HepG2 (cell line): ENCODE data around the gene ANKRD66. TPM values are rescaled to one million over a fixed set of nuclear protein-coding genes. Genes with fewer than 3 reads are reported as not detected.

ENCODE experiments used
- ATAC-seq: fragments of 200-7000 bp; cut with Tn5 transposase; 3 replicates; pipeline ENCODE4 v1.9.1; 2020; ENCODE audit warnings: mild to moderate bottlenecking, moderate library complexity
- BruUV-seq: library from RNA; stranded (reverse); fragments of 400-500 nt; replicated peaks from 2 replicates; lab custom pipeline; 2021; lab: Mats Ljungman, UMichigan
- CTCF ChIA-PET: fragments of 300-600 bp; formaldehyde crosslinking; extraction: SDS; loops from one replicate; lab custom pipeline; 2021; ENCODE audit warnings: low total read pairs, inconsistent platforms, low intra/inter-chr PET ratio; lab: Yijun Ruan, JAX
- POLR2A ChIA-PET: fragments of 350-600 bp; sonication (Branson Sonifier 250); formaldehyde crosslinking; loops from one replicate; lab custom pipeline; 2020; ENCODE audit warnings: antibody characterized with exemption, inconsistent platforms; lab: Yijun Ruan, JAX
- DNase-seq: peaks from one replicate; pipeline ENCODE4 v3.0.0-alpha.2; 2015; ENCODE audit warnings: low spot score
- FAIRE-seq: peaks from 3 replicates; lab custom pipeline; 2011; peaks lifted over from hg19 to GRCh38; lab: Jason Lieb, UNC
- H2AFZ ChIP-seq: one replicate; pipeline ENCODE4 v1.6.1; 2011; ENCODE audit warnings: low read length, inconsistent platforms
- H3K27ac ChIP-seq: fragments of 300-600 bp; 3 replicates; pipeline ENCODE4 v1.8.0; 2011; ENCODE audit warnings: mixed run types, mild to moderate bottlenecking, mixed read lengths, low read length, inconsistent platforms; ENCODE audit not compliant: insufficient read depth; ENCODE audit errors: extremely low read length
- H3K27me3 ChIP-seq, 2 experiments: fragments of 200-600 bp in 1 of 2; 2 replicates in 1 of 2; 3 replicates in 1 of 2; pipeline versions ENCODE4 v1.6.0 to v1.8.0; 2011; ENCODE audit warnings: low read length in 2 of 2, mild to moderate bottlenecking in 2 of 2, moderate library complexity in 2 of 2, inconsistent platforms in 1 of 2; ENCODE audit not compliant: insufficient read depth in 2 of 2, control insufficient read depth in 1 of 2
- H3K36me3 ChIP-seq, 2 experiments: fragments of 200-600 bp in 1 of 2; replicated peaks in 1 of 2; 2 replicates in 1 of 2; 3 replicates in 1 of 2; pipeline versions ENCODE4 v1.5.1 to v1.8.0; 2011; ENCODE audit warnings: low read length in 2 of 2, inconsistent platforms in 1 of 2; ENCODE audit not compliant: insufficient read depth in 2 of 2, control insufficient read depth in 1 of 2
- H3K4me1 ChIP-seq: 2 replicates; pipeline ENCODE4 v1.5.1; 2012; ENCODE audit warnings: low read length, inconsistent platforms; ENCODE audit not compliant: insufficient read depth
- H3K4me2 ChIP-seq: 2 replicates; pipeline ENCODE4 v1.6.0; 2011; ENCODE audit warnings: low read depth, low read length, inconsistent platforms
- H3K4me3 ChIP-seq, 3 experiments: fragments of 200-600 bp in 1 of 3; sonication (generic), shearing (Covaris generic) in 1 of 3; replicated peaks in 1 of 3; 2 replicates each; pipeline ENCODE4 v1.5.1; 2011 to 2016; ENCODE audit warnings: low read length in 3 of 3, inconsistent platforms in 2 of 3, low read depth in 2 of 3, mild to moderate bottlenecking in 2 of 3, control low read depth in 1 of 3, mixed read lengths in 1 of 3; ENCODE audit not compliant: insufficient read depth in 1 of 3
- H3K79me2 ChIP-seq: one replicate; pipeline ENCODE4 v1.6.1; 2011; ENCODE audit warnings: low read length, inconsistent platforms; ENCODE audit not compliant: insufficient read depth
- H3K9ac ChIP-seq: 2 replicates; pipeline ENCODE4 v1.6.0; 2011; ENCODE audit warnings: mild to moderate bottlenecking, low read depth, low read length, inconsistent platforms; ENCODE audit not compliant: insufficient read depth
- H3K9me3 ChIP-seq: 2 replicates; pipeline ENCODE4 v1.5.1; 2012; ENCODE audit warnings: mild to moderate bottlenecking, low read length
- H4K20me1 ChIP-seq: 2 replicates; pipeline ENCODE4 v1.6.0; 2011; ENCODE audit warnings: inconsistent platforms, mild to moderate bottlenecking, low read length, moderate library complexity; ENCODE audit not compliant: insufficient read depth
- ATF7-NPFF ChIP-seq: sonication (generic); formaldehyde crosslinking; IDR thresholded peaks from 2 replicates; pipeline ENCODE4 v1.8.1; 2023; ENCODE audit warnings: mild to moderate bottlenecking, low read depth, missing genetic modification reagents, moderate library complexity
- JUNB ChIP-seq: sonication (generic); formaldehyde crosslinking; IDR thresholded peaks from 2 replicates; pipeline ENCODE4 v1.8.0; 2022; ENCODE audit warnings: missing genetic modification reagents, mild to moderate bottlenecking, borderline replicate concordance
- MATR3 ChIP-seq: sonication (generic); formaldehyde crosslinking; IDR thresholded peaks from 2 replicates; pipeline ENCODE4 v1.4.0; 2020; ENCODE audit warnings: missing genetic modification reagents
- POGZ ChIP-seq: sonication (generic); formaldehyde crosslinking; IDR thresholded peaks from 2 replicates; pipeline ENCODE4 v1.4.0; 2020; ENCODE audit warnings: mild to moderate bottlenecking, missing genetic modification reagents
- POLR2G ChIP-seq: fragments of 200-400 bp; formaldehyde crosslinking; IDR thresholded peaks from 2 replicates; pipeline ENCODE4 v1.6.1; 2018; ENCODE audit warnings: mild to moderate bottlenecking, low read depth, low read length, moderate library complexity
- RARG ChIP-seq: sonication (generic); formaldehyde crosslinking; IDR thresholded peaks from 2 replicates; pipeline ENCODE4 v1.4.0; 2020; ENCODE audit warnings: low read depth, mild to moderate bottlenecking, missing genetic modification reagents
- RBM22 ChIP-seq: fragments of 200-400 bp; formaldehyde crosslinking; optimal IDR thresholded peaks from 2 replicates; pipeline ENCODE3; 2017; ENCODE audit warnings: mild to moderate bottlenecking, low read length, moderate library complexity
- TBP ChIP-seq: sonication (generic); formaldehyde crosslinking; IDR thresholded peaks from 2 replicates; pipeline ENCODE4 v1.5.0; 2020; ENCODE audit warnings: missing genetic modification reagents
- ZFP37 ChIP-seq: sonication (generic); formaldehyde crosslinking; IDR thresholded peaks from 2 replicates; pipeline ENCODE4 v1.4.0; 2020; ENCODE audit warnings: missing genetic modification reagents, borderline replicate concordance
- ZNF30 ChIP-seq: sonication (generic); formaldehyde crosslinking; IDR thresholded peaks from 2 replicates; pipeline ENCODE4 v1.5.0; 2020; ENCODE audit warnings: mild to moderate bottlenecking, missing genetic modification reagents
- ZNF367 ChIP-seq: sonication (generic); formaldehyde crosslinking; IDR thresholded peaks from 2 replicates; pipeline ENCODE4 v1.4.0; 2020; ENCODE audit warnings: missing genetic modification reagents, borderline replicate concordance
- ZNF878 ChIP-seq: sonication (generic); formaldehyde crosslinking; IDR thresholded peaks from 2 replicates; pipeline ENCODE4 v1.8.1; 2023; ENCODE audit warnings: mild to moderate bottlenecking, missing genetic modification reagents, moderate library complexity
- WGBS: methylation state at CpG from one replicate; pipeline ENCODE4 v1.1.6; 2017; ENCODE audit warnings: low lambda C conversion rate; 5-methylcytosine and 5-hydroxymethylcytosine counted together
- in situ Hi-C: cut with HindIII; loops from 2 replicates; pipeline ENCODE4 v1.10.0; 2017; ENCODE audit warnings: low pct_unique_long_range_greater_than_20kb; ENCODE audit not compliant: extremely low pct_ligation_motif_present
- intact Hi-C: fragments of 100-400 bp; cut with micrococcal nuclease; formaldehyde crosslinking; loops from one replicate; pipeline ENCODE4 v1.10.0; 2022; ENCODE audit not compliant: unreplicated experiment
- polyA plus RNA-seq, 8 experiments: library from polyadenylated mRNA; depleted of rRNA in 3 of 8; stranded (reverse) in 7 of 8; unstranded in 1 of 8; fragments of >200 nt; fragmentation: Illumina TruSeq in 4 of 8; extraction: Trizol in 4 of 8; gene quantifications; 2 replicates each; pipeline versions ENCODE4 v1.2.1 to v1.2.3, GENCODE V29; 2011 to 2016; ENCODE audit warnings: low read depth in 4 of 8, missing spikeins in 1 of 8, mixed read lengths in 1 of 8; ENCODE audit not compliant: insufficient read depth in 1 of 8
- total RNA-seq, 5 experiments: library from RNA; depleted of rRNA; stranded (reverse); fragments of >200 nt; fragmentation: Illumina TruSeq; extraction: Trizol; gene quantifications; 2 replicates each; pipeline ENCODE4 v1.2.3, GENCODE V29; 2016; ENCODE audit warnings: low read depth in 1 of 5
- TF ChIP-seq, protein P1 (sequence below): sonication (generic); formaldehyde crosslinking; IDR thresholded peaks from 2 replicates; pipeline ENCODE4 v1.5.1; 2020; ENCODE audit warnings: mild to moderate bottlenecking, moderate library complexity, missing genetic modification reagents

The ANKRD66 gene
- total and polyA plus RNA-seq, 2 of the 13 experiments (the other 11 are each of a cell fraction or from before 2014, with no cell fraction given), result not detected

DNA sequence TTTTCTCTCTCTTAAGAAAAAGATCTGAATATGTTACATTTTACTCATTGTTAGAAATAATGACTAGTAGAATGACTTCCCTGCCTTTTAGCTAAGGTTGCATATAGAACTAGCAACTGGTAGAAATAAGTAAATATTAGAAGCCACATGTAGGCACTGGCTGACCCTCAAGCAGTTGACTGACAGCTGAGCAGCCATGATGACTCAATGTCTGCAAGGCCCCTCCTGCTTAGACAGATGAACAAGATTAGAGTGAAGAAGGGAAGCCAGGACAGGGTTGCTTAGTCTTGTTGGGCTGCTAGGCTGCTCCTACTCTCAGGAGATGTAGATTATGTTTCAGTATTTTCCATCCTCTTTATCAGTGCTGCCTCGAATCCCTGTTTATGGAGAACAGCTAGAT, 52.9 kb downstream of the ANKRD66 start (continued):
- no peak for TF ChIP-seq RARG (CRISPR knock-in tag)
- TF ChIP-seq ZFP37 (CRISPR knock-in tag), result no peak
- TF ChIP-seq ATF7-NPFF (CRISPR knock-in tag), result no peak
- TF ChIP-seq ZNF367, result no peak
- TF ChIP-seq MATR3, result no peak
- TF ChIP-seq RBM22, result no peak

DNA sequence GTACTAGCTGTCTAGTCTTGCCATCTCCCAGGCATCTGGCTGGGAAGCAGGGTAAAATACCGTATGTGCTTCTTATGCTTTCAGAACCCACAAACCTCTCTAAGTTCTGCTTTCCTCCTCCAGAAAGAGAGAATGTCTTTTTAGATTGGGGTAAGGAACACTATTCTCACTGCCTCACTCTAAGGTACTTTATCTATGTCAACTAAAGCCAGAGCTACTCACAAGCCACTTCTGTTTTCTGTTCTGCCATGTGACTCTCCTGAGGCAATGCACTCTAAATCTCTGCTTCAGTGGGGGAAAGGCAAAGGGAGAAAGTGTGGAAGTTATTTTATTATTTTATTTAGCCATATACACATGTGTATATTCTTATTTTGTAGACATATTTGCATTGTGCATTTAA, 62.1 kb downstream of the ANKRD66 start:
- H3K36me3 ChIP-seq, result no peaks in the 10 kb centered on the region
- DNase-seq, result no peak
- TF ChIP-seq ZNF30 (CRISPR knock-in tag) (no peak), POLR2G (no peak), POGZ (no peak), JUNB (CRISPR knock-in tag) (no peak), TBP (CRISPR knock-in tag) (no peak), ZNF878 (no peak)
- TF ChIP-seq, protein P1, sequence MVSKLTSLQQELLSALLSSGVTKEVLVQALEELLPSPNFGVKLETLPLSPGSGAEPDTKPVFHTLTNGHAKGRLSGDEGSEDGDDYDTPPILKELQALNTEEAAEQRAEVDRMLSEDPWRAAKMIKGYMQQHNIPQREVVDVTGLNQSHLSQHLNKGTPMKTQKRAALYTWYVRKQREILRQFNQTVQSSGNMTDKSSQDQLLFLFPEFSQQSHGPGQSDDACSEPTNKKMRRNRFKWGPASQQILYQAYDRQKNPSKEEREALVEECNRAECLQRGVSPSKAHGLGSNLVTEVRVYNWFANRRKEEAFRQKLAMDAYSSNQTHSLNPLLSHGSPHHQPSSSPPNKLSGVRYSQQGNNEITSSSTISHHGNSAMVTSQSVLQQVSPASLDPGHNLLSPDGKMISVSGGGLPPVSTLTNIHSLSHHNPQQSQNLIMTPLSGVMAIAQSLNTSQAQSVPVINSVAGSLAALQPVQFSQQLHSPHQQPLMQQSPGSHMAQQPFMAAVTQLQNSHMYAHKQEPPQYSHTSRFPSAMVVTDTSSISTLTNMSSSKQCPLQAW (CRISPR knock-in tag), result no peak
- CTCF ChIA-PET, result no interaction called here
- intact Hi-C loops, result no loop called here
- POLR2A ChIA-PET, result no interaction called here
- no peak for FAIRE-seq
- H3K4me2 ChIP-seq, result no peak overlapping the region
- no peak overlapping the region for H2AFZ ChIP-seq
- no peaks in the 10 kb centered on the region for H3K79me2 ChIP-seq
- H3K4me3 ChIP-seq, result no peak overlapping the region
- no TSS peak for BruUV-seq
- ATAC-seq, result no peak
- H3K9ac ChIP-seq, result no peak overlapping the region
- 37% methylated on average over 1 of the region's 1 CpG for WGBS
- H3K27ac ChIP-seq, result no peak overlapping the region
- no peaks in the 10 kb centered on the region for H4K20me1 ChIP-seq
- H3K27me3 ChIP-seq, result no peaks in the 10 kb centered on the region
- in situ Hi-C loops, result no loop called here
- no peaks in the 10 kb centered on the region for H3K4me1 ChIP-seq
- H3K9me3 ChIP-seq, result no peaks in the 10 kb centered on the region

Other genes with a start within 250 kb of the ANKRD66 start
- gene CYP39A1, start 94.1 kb upstream of the ANKRD66 start, total RNA-seq (2016; rRNA removed; fragmentation: Illumina TruSeq; extraction: Trizol), result not detected in 2 replicates
- 0.04 and 0.13 TPM in 2 replicates for gene CYP39A1, start 94.1 kb upstream of the ANKRD66 start, polyA plus RNA-seq (2011; rRNA removed)
- 0.32 and 0.46 TPM in 2 replicates for gene SLC25A27, start 94.0 kb upstream of the ANKRD66 start, total RNA-seq (2016; rRNA removed; fragmentation: Illumina TruSeq; extraction: Trizol)
- 1.3 and 1.8 TPM in 2 replicates for gene SLC25A27, start 94.0 kb upstream of the ANKRD66 start, polyA plus RNA-seq (2011; rRNA removed)
- not detected in 2 replicates for gene TDRD6, start 59.0 kb upstream of the ANKRD66 start, total RNA-seq (2016; rRNA removed; fragmentation: Illumina TruSeq; extraction: Trizol)
- 0.01 TPM in 1 of 2 replicates, not detected in the other for gene TDRD6, start 59.0 kb upstream of the ANKRD66 start, polyA plus RNA-seq (2011; rRNA removed)
- not detected in 2 replicates for gene PLA2G7, start 11.6 kb upstream of the ANKRD66 start, total RNA-seq (2016; rRNA removed; fragmentation: Illumina TruSeq; extraction: Trizol)
- not detected in 2 replicates for gene PLA2G7, start 11.6 kb upstream of the ANKRD66 start, polyA plus RNA-seq (2011; rRNA removed)
- gene MEP1A, start 46.5 kb downstream of the ANKRD66 start, total RNA-seq (2016; rRNA removed; fragmentation: Illumina TruSeq; extraction: Trizol), result 0.10 and 0.24 TPM in 2 replicates
- gene MEP1A, start 46.5 kb downstream of the ANKRD66 start, polyA plus RNA-seq (2011; rRNA removed), result 0.83 and 3.0 TPM in 2 replicates
- not detected in 2 replicates for gene ADGRF5, start 175.0 kb downstream of the ANKRD66 start, total RNA-seq (2016; rRNA removed; fragmentation: Illumina TruSeq; extraction: Trizol)
- gene ADGRF5, start 175.0 kb downstream of the ANKRD66 start, polyA plus RNA-seq (2011; rRNA removed), result not detected in 2 replicates